ENCODE data around the gene NEDD4L. TPM values are rescaled to one million over a fixed set of nuclear protein-coding genes. Genes with fewer than 3 reads are reported as not detected.

The NEDD4L gene
- total RNA-seq, 1 donor from 2014 or later, result 15.6 TPM

GRCh38 chr18:58350526-58350925 is 306.5 kb downstream of the NEDD4L start:
- Histone ChIP-seq H3K36me3 (no peaks in the 10 kb centered on the region), H3K27ac (no peak overlapping the region), H3K4me1 (no peaks in the 10 kb centered on the region), H3K9me3 (no peaks in the 10 kb centered on the region), H3K27me3 (no peaks in the 10 kb centered on the region), H3K4me3 (no peak overlapping the region)
- DNase-seq (ENCODE audit: low spot score in 2 of 2), result no peak
- TF ChIP-seq CTCF (IDR thresholded peaks at IDR 0.05), result no peak
- intact Hi-C loops (cut with DNase I), result no loop called here

- no peak overlapping the region for H3K4me3 ChIP-seq
- no peak for DNase-seq (ENCODE audit: low spot score in 2 of 2)
- H3K36me3 ChIP-seq, result no peaks in the 10 kb centered on the region
Observed at GRCh38 chr18:58351776-58352175, 307.8 kb downstream of the NEDD4L start.

GRCh38 chr18:58353581-58353980 is 309.6 kb downstream of the NEDD4L start:
- no peak for TF ChIP-seq CTCF (IDR thresholded peaks at IDR 0.05)
- intact Hi-C loops (cut with DNase I), result no loop called here
- no peaks in the 10 kb centered on the region for H3K4me1 ChIP-seq
- no peaks in the 10 kb centered on the region for H3K27me3 ChIP-seq
- H3K4me3 ChIP-seq, result no peak overlapping the region
- no peak overlapping the region for H3K27ac ChIP-seq
- no peak for DNase-seq (ENCODE audit: low spot score in 2 of 2)
- no peaks in the 10 kb centered on the region for H3K36me3 ChIP-seq
- no peaks in the 10 kb centered on the region for H3K9me3 ChIP-seq

More at GRCh38 chr18:58351776-58352175, 307.8 kb downstream of the NEDD4L start:
- intact Hi-C loops (cut with DNase I), result no loop called here
- Histone ChIP-seq H3K4me1 (no peaks in the 10 kb centered on the region), H3K27ac (no peak overlapping the region), H3K27me3 (no peaks in the 10 kb centered on the region), H3K9me3 (no peaks in the 10 kb centered on the region)
- TF ChIP-seq CTCF (IDR thresholded peaks at IDR 0.05), result no peak

- Histone ChIP-seq H3K27me3 (no peaks in the 10 kb centered on the region), H3K4me3 (no peak overlapping the region), H3K27ac (no peak overlapping the region), H3K4me1 (no peaks in the 10 kb centered on the region), H3K9me3 (no peaks in the 10 kb centered on the region), H3K36me3 (no peaks in the 10 kb centered on the region)
- no peak for TF ChIP-seq CTCF (IDR thresholded peaks at IDR 0.05)
- DNase-seq (ENCODE audit: low spot score in 2 of 2), result no peak
- intact Hi-C loops (cut with DNase I), result no loop called here
Observed at GRCh38 chr18:58354051-58354450, 310.0 kb downstream of the NEDD4L start.

- H3K27ac ChIP-seq, result no peak overlapping the region
- DNase-seq (ENCODE audit: low spot score in 2 of 2), result no peak
- no peaks in the 10 kb centered on the region for H3K27me3 ChIP-seq
- intact Hi-C loops (cut with DNase I), result no loop called here
- no peak for TF ChIP-seq CTCF (IDR thresholded peaks at IDR 0.05)
- H3K36me3 ChIP-seq, result no peaks in the 10 kb centered on the region
- no peak overlapping the region for H3K4me3 ChIP-seq
- no peaks in the 10 kb centered on the region for H3K9me3 ChIP-seq
- H3K4me1 ChIP-seq, result no peaks in the 10 kb centered on the region
Observed at GRCh38 chr18:58354791-58355190, 310.8 kb downstream of the NEDD4L start.

GRCh38 chr18:58355243-58355642 is 311.2 kb downstream of the NEDD4L start:
- Histone ChIP-seq H3K27me3 (no peaks in the 10 kb centered on the region), H3K4me1 (no peaks in the 10 kb centered on the region), H3K27ac (no peak overlapping the region), H3K9me3 (no peaks in the 10 kb centered on the region), H3K36me3 (no peaks in the 10 kb centered on the region), H3K4me3 (no peak overlapping the region)
- TF ChIP-seq CTCF (IDR thresholded peaks at IDR 0.05), result no peak
- DNase-seq (ENCODE audit: low spot score in 2 of 2), result no peak
- intact Hi-C loops (cut with DNase I), result no loop called here

Data from ascending aorta (tissue), 2 donors.